Tibial nerve (tissue), 4 donors: ENCODE measurements around the gene MISP. TPM values are rescaled to one million over a fixed set of nuclear protein-coding genes. Genes with fewer than 3 reads are reported as not detected.

Experiments used
- DNase-seq, 2 donors: peaks; one replicate each; pipeline ENCODE4 v3.0.0-alpha.2; 2019; ENCODE audit warnings: low spot score in 2 of 2
- H3K27ac ChIP-seq, 4 donors: fragments of 200-600 bp; sonication (generic) in 3 of 4; one replicate each; pipeline ENCODE4 v1.5.1; 2017 to 2019; ENCODE audit warnings: mild to moderate bottlenecking in 1 of 4
- H3K27me3 ChIP-seq, 2 donors: fragments of 200-600 bp; sonication (generic) in 1 of 2; one replicate each; pipeline versions ENCODE4 v1.5.1 to v1.6.0; 2017 to 2019
- H3K36me3 ChIP-seq, 3 donors: fragments of 200-600 bp; sonication (generic); one replicate each; pipeline ENCODE4 v1.5.1; 2018 to 2019
- H3K4me1 ChIP-seq, 4 donors: fragments of 200-600 bp; sonication (generic) in 3 of 4; one replicate each; pipeline ENCODE4 v1.5.1; 2017 to 2019
- H3K4me3 ChIP-seq, 4 donors: fragments of 200-600 bp; sonication (generic) in 3 of 4; one replicate each; pipeline ENCODE4 v1.5.1; 2017 to 2019; ENCODE audit warnings: mild to moderate bottlenecking in 1 of 4, moderate library complexity in 1 of 4
- H3K9me3 ChIP-seq, 4 donors: fragments of 200-600 bp; sonication (generic) in 3 of 4; one replicate each; pipeline ENCODE4 v1.5.1; 2017 to 2019
- EP300 ChIP-seq, 2 donors: sonication (generic); formaldehyde crosslinking; IDR thresholded peaks; one replicate each; pipeline ENCODE4 v1.6.1; 2017; ENCODE audit warnings: antibody characterized with exemption in 2 of 2, mild to moderate bottlenecking in 1 of 2
- POLR2A ChIP-seq, 2 donors: fragments of 450-650 bp; IDR thresholded peaks; one replicate each; pipeline ENCODE4 v1.6.1; 2017; ENCODE audit warnings: antibody characterized with exemption in 2 of 2, mild to moderate bottlenecking in 2 of 2, moderate library complexity in 2 of 2
- WGBS, 2 donors: methylation state at CpG; one replicate each; pipeline ENCODE4 v1.1.5; 2018; 5-methylcytosine and 5-hydroxymethylcytosine counted together
- total RNA-seq, 4 donors: library from RNA; depleted of rRNA; stranded (reverse); fragments of >200 nt; gene quantifications; one replicate each; pipeline ENCODE4 v1.1.0, GENCODE V29; 2016
- TF ChIP-seq, protein P1 (sequence below), 5 experiments: fragments of 200-600 bp in 3 of 5; fragments of 450-650 bp in 2 of 5; sonication (generic) in 3 of 5; IDR thresholded peaks; one replicate each; pipeline ENCODE4 v1.5.1; 2016 to 2019; ENCODE audit warnings: antibody characterized with exemption in 5 of 5, mild to moderate bottlenecking in 3 of 5, moderate library complexity in 2 of 5

Gene MISP
- total RNA-seq, 4 donors from 2014 or later, result 0.20 to 0.30 TPM; not detected in 2

DNA sequence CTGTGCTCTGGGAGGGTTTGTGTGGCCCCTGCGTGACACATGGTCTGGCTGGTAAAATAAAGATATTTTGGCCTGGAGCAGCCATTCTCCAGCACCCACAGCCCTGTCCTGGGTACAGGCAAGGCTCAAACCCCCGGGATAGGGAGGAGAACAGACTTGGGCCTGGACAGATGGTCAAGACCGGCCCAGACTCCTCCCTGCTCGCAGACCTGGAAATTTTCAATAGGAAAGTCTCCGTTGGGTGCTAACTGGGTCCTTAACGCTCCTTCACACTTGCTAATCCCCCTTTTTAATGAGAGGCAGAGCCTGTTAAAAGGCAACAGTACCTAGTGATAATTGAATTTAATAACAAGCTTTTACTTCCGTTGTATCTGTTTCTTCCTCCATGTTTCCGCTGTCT lies 39.7 kb upstream of the MISP start:
- TF ChIP-seq, protein P1, sequence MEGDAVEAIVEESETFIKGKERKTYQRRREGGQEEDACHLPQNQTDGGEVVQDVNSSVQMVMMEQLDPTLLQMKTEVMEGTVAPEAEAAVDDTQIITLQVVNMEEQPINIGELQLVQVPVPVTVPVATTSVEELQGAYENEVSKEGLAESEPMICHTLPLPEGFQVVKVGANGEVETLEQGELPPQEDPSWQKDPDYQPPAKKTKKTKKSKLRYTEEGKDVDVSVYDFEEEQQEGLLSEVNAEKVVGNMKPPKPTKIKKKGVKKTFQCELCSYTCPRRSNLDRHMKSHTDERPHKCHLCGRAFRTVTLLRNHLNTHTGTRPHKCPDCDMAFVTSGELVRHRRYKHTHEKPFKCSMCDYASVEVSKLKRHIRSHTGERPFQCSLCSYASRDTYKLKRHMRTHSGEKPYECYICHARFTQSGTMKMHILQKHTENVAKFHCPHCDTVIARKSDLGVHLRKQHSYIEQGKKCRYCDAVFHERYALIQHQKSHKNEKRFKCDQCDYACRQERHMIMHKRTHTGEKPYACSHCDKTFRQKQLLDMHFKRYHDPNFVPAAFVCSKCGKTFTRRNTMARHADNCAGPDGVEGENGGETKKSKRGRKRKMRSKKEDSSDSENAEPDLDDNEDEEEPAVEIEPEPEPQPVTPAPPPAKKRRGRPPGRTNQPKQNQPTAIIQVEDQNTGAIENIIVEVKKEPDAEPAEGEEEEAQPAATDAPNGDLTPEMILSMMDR (IDR thresholded peaks at IDR 0.05), result no peak
- no peak for TF ChIP-seq EP300 (IDR thresholded peaks at IDR 0.05)
- TF ChIP-seq POLR2A (IDR thresholded peaks at IDR 0.05), result no peak
- no peak overlapping the region for H3K4me3 ChIP-seq
- WGBS, 2 donors, result 72 to 76% methylated on average over 8 of the region's 8 CpGs

GRCh38 chr19:715347-715746 lies 35.6 kb upstream of the MISP start:
- TF ChIP-seq, protein P1 (IDR thresholded peaks at IDR 0.05), result no peak
- TF ChIP-seq EP300 (IDR thresholded peaks at IDR 0.05), result no peak
- TF ChIP-seq POLR2A (IDR thresholded peaks at IDR 0.05), result no peak
- Histone ChIP-seq H3K4me1 (peaks cover 4 to 41% (median 18%) of the 10 kb centered on the region in 4 donors), H3K4me3 (no peak overlapping the region), H3K36me3 (peaks cover 0 to 22% (median 0%) of the 10 kb centered on the region in 3 donors), H3K27ac (no peak overlapping the region), H3K9me3 (peaks cover 0 to 8% (median 0%) of the 10 kb centered on the region in 4 donors), H3K27me3 (no peaks in the 10 kb centered on the region)
- WGBS, 2 donors, result 97 to 99% methylated on average over 3 of the region's 3 CpGs
- DNase-seq, result no peak

More for the DNA sequence above, 39.7 kb upstream of the MISP start:
- H3K36me3 ChIP-seq, result peaks cover 0 to 22% (median 0%) of the 10 kb centered on the region in 3 donors
- DNase-seq, result no peak
- peak overlapping the region; percentile 85 to 96 (median 95) for H3K27ac ChIP-seq
- H3K9me3 ChIP-seq, result peaks cover 0 to 8% (median 0%) of the 10 kb centered on the region in 4 donors
- H3K4me1 ChIP-seq, result peaks cover 0 to 35% (median 2%) of the 10 kb centered on the region in 4 donors
- no peaks in the 10 kb centered on the region for H3K27me3 ChIP-seq

DNA sequence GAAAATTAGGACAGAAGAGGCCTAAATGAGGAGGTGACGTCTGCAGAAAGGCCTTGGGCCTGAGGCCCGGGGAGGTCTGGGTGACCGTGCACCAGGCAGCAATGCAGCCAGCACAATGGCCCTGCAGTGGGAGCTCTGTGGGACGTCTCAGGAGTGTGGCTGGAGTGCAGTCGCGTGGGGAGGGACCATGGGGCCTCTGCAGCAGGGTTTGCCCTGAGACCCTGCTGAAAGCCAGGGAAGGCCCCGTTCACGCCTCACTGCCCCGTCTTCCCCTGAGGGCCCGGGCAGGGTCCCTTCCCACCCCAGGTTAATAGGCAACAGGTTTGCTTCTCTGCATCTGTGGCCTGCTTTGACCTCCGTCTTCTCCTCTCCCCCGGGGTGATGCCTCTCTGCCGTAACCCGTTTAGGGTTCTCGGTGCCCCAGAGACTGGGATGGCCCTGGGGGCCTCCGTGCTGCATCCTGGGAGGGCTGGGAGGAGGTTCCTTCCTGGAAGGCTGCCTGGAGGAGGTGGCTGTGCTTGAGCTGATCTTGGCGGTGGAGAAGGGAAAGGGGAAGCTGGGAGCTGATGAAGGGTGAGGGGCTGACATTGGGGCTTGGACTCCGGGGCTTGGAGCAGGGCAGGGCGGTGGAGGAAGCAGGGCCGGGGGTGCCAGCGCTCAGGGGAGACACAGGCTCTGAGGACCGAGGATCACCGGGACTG lies 32.5 kb upstream of the MISP start:
- H3K27ac ChIP-seq, result peak overlapping the region; percentile 60 to 93 (median 87)
- H3K36me3 ChIP-seq, result peaks cover 0 to 16% (median 0%) of the 10 kb centered on the region in 3 donors
- H3K9me3 ChIP-seq, result peaks cover 0 to 8% (median 0%) of the 10 kb centered on the region in 4 donors
- DNase-seq, result no peak
- H3K4me1 ChIP-seq, result peaks cover 4 to 50% (median 23%) of the 10 kb centered on the region in 4 donors
- H3K27me3 ChIP-seq, result no peaks in the 10 kb centered on the region
- peak overlapping the region in 1 of 4 donors; percentile 33 for H3K4me3 ChIP-seq
- TF ChIP-seq EP300 (IDR thresholded peaks at IDR 0.05) (peak in 1 of 2 donors; percentile 9), POLR2A (IDR thresholded peaks at IDR 0.05) (no peak)
- TF ChIP-seq, protein P1 (IDR thresholded peaks at IDR 0.05), result no peak
- WGBS, 2 donors, result 48 to 54% methylated on average over 22 of the region's 23 CpGs

- WGBS, 2 donors, result 23% methylated on average over 15 of the region's 54 CpGs; no CpG with 5 or more reads in 1 of the 2 donors
- H3K4me3 ChIP-seq, result peak overlapping the region in 2 of 4 donors; percentile 14 to 33
Measured at GRCh38 chr19:718991-719512, 31.9 kb upstream of the MISP start.

More at GRCh38 chr19:718991-719512, 31.9 kb upstream of the MISP start:
- H3K4me1 ChIP-seq, result peaks cover 4 to 50% (median 23%) of the 10 kb centered on the region in 4 donors
- H3K36me3 ChIP-seq, result peaks cover 0 to 16% (median 0%) of the 10 kb centered on the region in 3 donors
- peaks cover 0 to 8% (median 0%) of the 10 kb centered on the region in 4 donors for H3K9me3 ChIP-seq
- H3K27me3 ChIP-seq, result no peaks in the 10 kb centered on the region
- H3K27ac ChIP-seq, result peak overlapping the region; percentile 60 to 93 (median 87)
- peak; percentile 37 to 58 for DNase-seq
- peak in 1 of 2 donors; percentile 38 for TF ChIP-seq POLR2A (IDR thresholded peaks at IDR 0.05)
- peak in 1 of 2 donors; percentile 46 for TF ChIP-seq EP300 (IDR thresholded peaks at IDR 0.05)
- TF ChIP-seq, protein P1 (IDR thresholded peaks at IDR 0.05), result no peak
